H7 (cell line): ENCODE data around the gene NEMP1. TPM values are rescaled to one million over a fixed set of nuclear protein-coding genes. Genes with fewer than 3 reads are reported as not detected.
"Not testable (repeated sequence)": the region's sequence is repeated elsewhere in the genome, so short reads cannot be mapped to it uniquely, and the experiment has no call there.

Experiments
- DNase-seq: peaks from one replicate; pipeline ENCODE4 v3.0.0; 2012
- H3K27me3 ChIP-seq: 2 replicates; pipeline ENCODE4 v1.6.0; 2011; ENCODE audit warnings: mild to moderate bottlenecking, low read length; ENCODE audit not compliant: control insufficient read depth, insufficient read depth
- H3K36me3 ChIP-seq: replicated peaks from 2 replicates; pipeline ENCODE4 v1.5.1; 2011; ENCODE audit warnings: low read length; ENCODE audit not compliant: control insufficient read depth, insufficient read depth
- H3K4me3 ChIP-seq: 2 replicates; pipeline ENCODE4 v1.5.1; 2011; ENCODE audit warnings: low read depth, mild to moderate bottlenecking, control low read depth, low read length, moderate library complexity; ENCODE audit not compliant: insufficient read depth
- total RNA-seq: library from RNA; depleted of rRNA; stranded (reverse); fragments of >200 nt; shearing (Covaris generic); gene quantifications from 2 replicates; pipeline ENCODE4 v1.2.3, GENCODE V29; 2014

NEMP1 gene
- total RNA-seq, 1 experiment from 2014 or later: 22.6 TPM

DNA sequence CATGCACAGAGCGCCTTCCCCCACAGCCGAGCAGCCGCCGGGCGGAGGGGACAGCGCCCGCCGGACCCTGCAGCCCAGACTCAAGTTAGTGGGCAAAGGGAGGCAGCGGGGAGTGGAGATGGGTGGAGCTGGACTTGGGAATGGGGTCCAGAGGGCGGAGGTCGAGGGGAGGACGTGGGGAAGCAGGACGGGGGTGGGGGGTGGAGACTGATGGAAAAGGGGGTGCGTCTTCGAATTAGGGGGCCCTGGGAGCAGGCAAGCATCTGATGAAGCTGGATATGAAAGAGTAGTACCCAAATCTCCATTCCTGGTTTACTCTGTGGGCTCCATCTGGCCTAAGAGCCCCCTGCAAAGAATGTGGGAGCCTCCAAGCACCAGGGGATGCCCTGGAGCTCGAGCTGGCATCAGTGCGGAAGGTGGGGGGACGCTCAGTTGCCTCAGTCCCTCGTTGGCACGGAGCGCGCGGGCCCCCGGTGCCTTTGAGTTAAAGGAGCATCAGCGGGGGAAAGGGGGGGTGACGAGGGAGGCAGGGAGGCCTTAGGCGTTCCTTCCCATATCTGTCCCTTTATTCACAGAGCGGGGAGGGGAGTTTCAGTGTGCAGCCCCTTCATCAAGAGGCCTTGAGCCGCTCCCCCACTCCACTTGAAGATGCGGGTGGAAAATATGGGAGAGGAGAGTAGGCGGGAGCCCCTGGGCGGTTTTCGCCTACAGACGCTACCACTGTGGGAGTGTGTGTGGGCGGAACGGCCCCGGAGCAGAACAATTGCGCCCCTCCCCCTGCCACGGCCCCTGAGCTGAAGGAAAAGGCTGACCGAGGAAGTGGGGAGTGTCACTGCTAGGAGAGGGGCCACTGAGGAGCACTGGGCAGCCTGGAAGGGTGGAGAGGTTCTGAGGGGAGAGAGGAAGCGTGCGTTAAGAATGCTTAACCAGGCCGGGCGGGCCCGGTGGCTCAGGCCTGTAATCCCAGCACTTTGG lies 11.0 kb upstream of the NEMP1 start:
- peak overlapping the region; percentile 95 for H3K4me3 ChIP-seq
- DNase-seq: peak; percentile 79
- peaks cover 4% of the 10 kb centered on the region; the same call in 1 of the 2 replicates for H3K27me3 ChIP-seq
- H3K36me3 ChIP-seq: peaks cover 5% of the 10 kb centered on the region

DNA sequence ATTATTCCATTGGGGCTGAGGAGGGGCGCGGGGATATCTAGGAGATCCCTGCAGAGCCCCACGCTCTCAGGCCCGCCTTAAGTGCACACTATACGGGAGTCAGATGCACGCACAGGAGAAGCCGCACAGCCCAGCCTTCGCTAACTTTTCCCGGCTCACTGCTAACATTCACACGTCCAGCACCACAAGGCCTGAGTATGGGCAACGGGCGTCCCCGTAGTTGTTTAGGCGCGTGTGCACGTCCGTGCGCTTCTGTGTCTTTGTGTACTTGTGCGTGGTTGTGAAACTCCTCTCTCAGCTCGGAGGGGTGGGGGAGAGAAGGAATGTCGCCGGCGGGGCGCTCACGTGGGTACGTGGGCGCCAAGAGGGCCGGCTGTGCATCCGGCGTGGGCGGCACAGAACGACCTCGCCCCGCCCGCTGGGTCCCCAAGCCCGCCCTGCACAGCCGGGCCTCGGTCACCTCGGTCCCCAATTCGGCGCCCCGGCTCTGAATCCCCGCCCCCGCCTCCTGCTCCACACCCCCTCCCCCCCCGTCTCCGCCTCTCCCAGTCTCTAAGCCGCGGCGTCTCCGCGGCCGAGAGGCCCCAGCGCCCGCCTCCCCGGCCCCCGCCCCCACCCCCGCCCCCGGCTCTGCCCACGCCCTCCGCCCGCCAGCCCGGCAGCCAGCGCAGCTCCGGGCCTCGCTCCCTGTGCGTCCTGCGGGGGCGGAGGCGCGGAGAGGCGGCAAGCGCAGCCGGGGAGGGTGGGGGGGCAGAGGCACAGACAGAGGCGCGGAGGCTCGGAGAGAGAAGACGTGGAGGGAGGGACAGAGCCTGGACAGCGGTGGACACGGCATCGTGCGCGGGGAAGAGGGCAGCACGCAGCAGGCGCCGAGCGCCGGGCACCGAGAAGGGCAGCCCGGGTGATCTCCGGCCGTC lies 10.0 kb upstream of the NEMP1 start, which contains the start of gene NAB2:
Gene NAB2, plus strand, starts transcription at position 761 of the 917 bp plus-strand sequence. CDS start 158 bp downstream, outside the sequence.
- Histone ChIP-seq H3K4me3 (peak within 1 kb of the TSS; percentile 95), H3K27me3 (peaks cover 4% of the 10 kb centered on the region; the same call in 1 of the 2 replicates), H3K36me3 (peaks cover 5% of the 10 kb centered on the region)
- peak; percentile 99 for DNase-seq

- peak; percentile 92 for DNase-seq
These were observed 9.2 kb upstream of the NEMP1 start for GRCh38 chr12:57087691-57088353.

DNA sequence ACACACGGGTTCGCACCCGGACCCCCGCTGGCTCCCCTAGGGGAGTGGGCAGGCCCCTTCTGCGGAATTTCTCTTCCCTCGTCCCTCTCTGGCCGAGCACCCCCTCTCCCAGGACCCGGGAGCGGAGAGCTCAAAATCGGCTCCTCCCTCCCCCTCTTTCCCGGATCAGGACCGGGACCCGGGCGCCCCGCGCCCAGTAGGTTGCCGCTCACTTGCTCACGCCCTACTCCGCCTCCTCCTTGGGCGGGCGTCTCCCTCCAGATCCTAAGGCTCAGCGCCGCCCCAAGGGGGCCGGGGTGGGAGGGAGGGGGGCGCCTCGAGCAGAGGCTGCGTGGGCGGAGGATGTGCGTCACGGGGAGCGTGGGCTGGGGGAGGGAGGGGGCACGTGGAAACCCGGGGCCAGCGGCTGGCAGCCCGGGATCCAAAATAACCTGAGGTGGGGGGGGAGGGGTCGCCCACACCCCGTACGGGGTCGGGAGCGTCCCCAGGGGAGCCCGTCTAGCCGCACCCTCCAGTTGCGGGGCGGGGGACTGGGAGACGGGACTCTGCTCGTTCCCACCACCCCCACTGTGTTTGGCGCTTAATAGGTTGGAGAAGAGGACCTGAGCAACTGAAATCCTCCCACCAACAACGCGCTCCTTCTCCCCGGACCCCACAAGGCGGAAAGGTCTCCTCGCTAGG lies 8.6 kb upstream of the NEMP1 start:
- peaks cover 4% of the 10 kb centered on the region; the same call in 1 of the 2 replicates for H3K27me3 ChIP-seq
- peak; percentile 93 for DNase-seq
- H3K4me3 ChIP-seq: peak overlapping the region; percentile 78
- H3K36me3 ChIP-seq: peaks cover 1% of the 10 kb centered on the region; the same call in 1 of the 2 replicates

More at GRCh38 chr12:57087691-57088353, 9.2 kb upstream of the NEMP1 start:
- peak overlapping the region; percentile 78 for H3K4me3 ChIP-seq
- peaks cover 4% of the 10 kb centered on the region; the same call in 1 of the 2 replicates for H3K27me3 ChIP-seq
- peaks cover 5% of the 10 kb centered on the region for H3K36me3 ChIP-seq

DNA sequence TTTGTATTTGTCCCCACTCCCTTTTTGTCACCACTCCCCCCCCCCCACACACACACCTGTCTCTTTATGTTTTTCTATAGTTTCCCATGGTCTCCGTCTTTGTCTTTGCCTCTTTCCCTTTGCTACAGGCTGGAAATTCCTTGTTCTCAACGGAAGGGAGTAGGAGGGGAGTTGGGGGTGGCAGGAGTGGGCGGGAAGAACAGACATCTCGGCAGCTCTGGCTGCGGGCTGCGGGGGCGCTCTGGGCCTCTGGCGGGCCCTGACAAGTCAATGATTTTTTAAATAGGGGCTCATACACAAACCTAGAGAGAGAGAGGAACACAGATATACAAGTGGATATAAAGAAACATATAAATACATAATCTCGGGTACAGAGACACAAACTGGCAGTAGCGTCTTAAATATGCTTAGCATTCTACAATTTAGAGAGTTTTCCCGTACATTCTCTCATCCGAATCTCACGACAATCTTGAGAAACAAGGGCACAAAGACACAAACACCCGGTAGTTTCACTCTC lies 8.0 kb upstream of the NEMP1 start:
- Histone ChIP-seq H3K27me3 (peaks cover 4% of the 10 kb centered on the region; the same call in 1 of the 2 replicates), H3K36me3 (peaks cover 1% of the 10 kb centered on the region; the same call in 1 of the 2 replicates), H3K4me3 (peak overlapping the region; percentile 78)
- peak; percentile 83 for DNase-seq

GRCh38 chr12:57085999-57086492 lies 7.5 kb upstream of the NEMP1 start:
- Histone ChIP-seq H3K27me3 (peaks cover 4% of the 10 kb centered on the region; the same call in 1 of the 2 replicates), H3K36me3 (no peaks in the 10 kb centered on the region), H3K4me3 (peak overlapping the region; percentile 78)
- peak; percentile 26 for DNase-seq

DNA sequence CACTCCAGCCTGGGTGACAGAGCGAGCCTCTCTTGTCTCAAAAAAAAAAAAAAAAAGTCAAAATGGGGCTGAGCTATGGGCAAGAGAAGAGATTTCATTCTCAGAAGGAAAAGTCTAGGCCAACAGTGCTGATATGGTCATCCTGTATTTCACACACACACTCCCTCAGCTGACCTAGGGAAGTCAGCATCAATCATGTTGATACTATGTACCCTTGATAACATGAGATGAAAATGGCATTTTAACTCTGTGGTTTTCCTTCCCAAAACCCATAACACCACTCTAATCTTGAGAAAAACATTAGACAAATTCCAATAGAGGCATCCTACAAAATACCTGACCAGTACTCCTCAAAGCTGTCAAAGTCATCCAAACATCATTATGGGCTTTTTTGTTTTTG lies 2.3 kb upstream of the NEMP1 start:
- no peak for DNase-seq
- H3K4me3 ChIP-seq: no peak overlapping the region
- H3K36me3 ChIP-seq: no peaks in the 10 kb centered on the region; the same call in 1 of the 2 replicates
- no peaks in the 10 kb centered on the region for H3K27me3 ChIP-seq

- Histone ChIP-seq H3K36me3 (no peaks in the 10 kb centered on the region; the same call in 1 of the 2 replicates), H3K4me3 (no peak overlapping the region), H3K27me3 (no peaks in the 10 kb centered on the region)
- DNase-seq: no peak
These were observed 1.2 kb upstream of the NEMP1 start for GRCh38 chr12:57079821-57080220.

DNA sequence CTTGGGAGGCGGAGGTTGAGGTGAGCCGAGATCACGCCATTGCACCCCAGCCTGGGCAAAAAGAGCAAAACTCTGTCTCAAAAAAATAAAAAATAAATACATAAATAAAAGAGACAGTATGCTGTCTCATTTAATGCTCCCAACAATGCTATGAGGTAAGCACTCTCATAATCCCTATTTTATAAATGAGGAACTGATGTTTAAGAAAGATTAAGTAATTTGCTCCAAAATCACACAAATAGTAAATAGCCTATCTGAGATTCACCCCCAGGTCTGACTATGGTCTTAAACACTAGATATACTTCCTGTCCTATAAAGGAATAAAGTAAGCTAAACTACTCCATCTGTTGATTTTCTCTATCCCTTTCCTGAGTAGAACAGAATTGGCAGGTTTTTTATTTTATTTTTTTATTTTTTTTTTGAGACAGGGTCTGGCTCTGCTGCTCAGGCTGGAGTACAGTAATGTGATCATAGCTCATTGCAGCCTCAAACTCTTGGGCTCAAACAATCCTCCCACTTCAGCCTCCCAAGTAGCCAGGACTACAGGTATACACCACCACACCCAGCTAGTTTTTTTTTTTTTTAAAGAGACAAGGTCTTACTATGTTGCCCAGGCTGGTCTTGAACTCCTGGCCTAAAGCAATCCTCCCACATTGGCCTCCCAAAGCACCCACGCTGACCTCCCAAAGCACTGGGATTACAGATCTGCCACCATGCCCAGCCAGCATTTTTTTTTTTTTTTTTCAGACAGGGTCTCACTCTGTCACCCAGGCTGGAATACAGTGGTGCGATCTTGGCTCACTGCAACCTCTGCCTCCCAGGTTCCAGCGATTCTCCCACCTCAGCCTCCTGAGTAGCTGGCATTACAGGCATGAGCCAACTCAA lies 4.8 kb downstream of the NEMP1 start:
- H3K36me3 ChIP-seq: peaks cover 19% of the 10 kb centered on the region
- H3K27me3 ChIP-seq, DNase-seq, H3K4me3 ChIP-seq: not testable (repeated sequence)

DNA sequence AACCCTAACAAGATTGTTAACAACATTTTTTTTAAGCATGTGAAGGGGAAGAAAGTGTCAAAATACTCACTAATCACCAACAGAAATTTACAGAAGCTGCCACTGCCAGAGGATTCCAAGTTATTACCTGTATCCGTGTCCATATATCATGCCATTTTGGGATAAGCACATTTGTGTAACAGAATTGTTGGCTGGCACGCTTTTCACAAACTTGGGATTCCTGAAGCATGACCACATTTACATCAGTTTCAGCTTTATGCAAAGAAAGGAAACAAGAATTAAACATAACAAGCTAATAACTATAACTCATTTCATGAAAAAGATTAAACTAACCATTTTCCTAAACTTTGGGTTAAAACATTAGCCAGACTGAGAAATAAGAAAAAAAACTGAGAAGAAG lies 5.9 kb downstream of the NEMP1 start:
- no peaks in the 10 kb centered on the region for H3K27me3 ChIP-seq
- no peak overlapping the region for H3K4me3 ChIP-seq
- no peak for DNase-seq
- H3K36me3 ChIP-seq: peaks cover 24% of the 10 kb centered on the region

- Histone ChIP-seq H3K27me3 (no peaks in the 10 kb centered on the region), H3K36me3 (peaks cover 28% of the 10 kb centered on the region), H3K4me3 (no peak overlapping the region)
- peak; percentile 69 for DNase-seq
These were observed 9.1 kb downstream of the NEMP1 start for GRCh38 chr12:57069523-57069922.

- Histone ChIP-seq H3K27me3 (no peaks in the 10 kb centered on the region), H3K36me3 (peaks cover 29% of the 10 kb centered on the region), H3K4me3 (no peak overlapping the region)
- no peak for DNase-seq
These were observed 12.3 kb downstream of the NEMP1 start for GRCh38 chr12:57066245-57066644.
